H1 (cell line): Measurements from ENCODE around the gene USP9Y. TPM values are rescaled to one million over a fixed set of nuclear protein-coding genes. Genes with fewer than 3 reads are reported as not detected.

Experiments
- CTCF ChIA-PET: fragments of 300-600 bp; sonication (Branson Sonifier 250); formaldehyde crosslinking; loops from one replicate; lab custom pipeline; 2021; ENCODE audit not compliant: partially characterized antibody; lab: Charles Lee
- POLR2A ChIA-PET: fragments of 300-600 bp; sonication (Branson Sonifier 250); formaldehyde crosslinking; loops from one replicate; lab custom pipeline; 2021; ENCODE audit warnings: inconsistent platforms; ENCODE audit not compliant: partially characterized antibody; lab: Charles Lee
- DNase-seq, 2 experiments: peaks; one replicate each; pipeline versions ENCODE4 v3.0.0 to v3.0.0-alpha.2; 2010 to 2022; ENCODE audit warnings: low spot score in 2 of 2, low read depth in 1 of 2, mixed read lengths in 1 of 2
- FAIRE-seq: peaks from 2 replicates; lab custom pipeline; 2011; peaks lifted over from hg19 to GRCh38; lab: Jason Lieb, UNC
- H2AFZ ChIP-seq: 2 replicates; pipeline ENCODE4 v1.8.1; 2012; ENCODE audit warnings: low read length, inconsistent platforms
- H2AK5ac ChIP-seq: 2 replicates; pipeline ENCODE4 v1.6.1; 2013; ENCODE audit warnings: low read depth, low read length
- H2BK120ac ChIP-seq: replicated peaks from 2 replicates; pipeline ENCODE3; 2013; ENCODE audit warnings: low read depth, low read length, inconsistent platforms
- H2BK12ac ChIP-seq: 2 replicates; pipeline ENCODE4 v1.6.1; 2013; ENCODE audit warnings: low read depth, low read length
- H2BK15ac ChIP-seq: 2 replicates; pipeline ENCODE4 v1.6.1; 2013; ENCODE audit warnings: low read length
- H2BK20ac ChIP-seq: 2 replicates; pipeline ENCODE4 v1.6.1; 2013; ENCODE audit warnings: low read length
- H2BK5ac ChIP-seq: 2 replicates; pipeline ENCODE4 v1.6.1; 2013; ENCODE audit warnings: low read depth, low read length
- H3K14ac ChIP-seq: 2 replicates; pipeline ENCODE4 v1.6.1; 2013; ENCODE audit warnings: inconsistent platforms; ENCODE audit not compliant: insufficient read length
- H3K18ac ChIP-seq: 2 replicates; pipeline ENCODE4 v1.6.1; 2013; ENCODE audit warnings: low read length; ENCODE audit errors: extremely low read depth
- H3K23ac ChIP-seq: 2 replicates; pipeline ENCODE4 v1.6.1; 2013; ENCODE audit warnings: inconsistent platforms; ENCODE audit not compliant: insufficient read length
- H3K23me2 ChIP-seq: 2 replicates; pipeline ENCODE4 v1.6.1; 2013; ENCODE audit warnings: low read depth, low read length
- H3K27ac ChIP-seq: 2 replicates; pipeline ENCODE4 v1.6.1; 2011; ENCODE audit warnings: low read depth, low read length, inconsistent platforms
- H3K27me3 ChIP-seq, 4 experiments: replicated peaks in 1 of 4; 1 replicate in 1 of 4; 2 replicates in 3 of 4; pipeline versions ENCODE4 v1.6.1 to v1.8.1; 2011 to 2013; ENCODE audit warnings: low read length in 3 of 4, mild to moderate bottlenecking in 3 of 4, inconsistent platforms in 2 of 4, mixed read lengths in 2 of 4, moderate library complexity in 1 of 4; ENCODE audit not compliant: control insufficient read depth in 3 of 4, insufficient read depth in 3 of 4; ENCODE audit errors: extremely low read depth in 1 of 4
- H3K36me3 ChIP-seq, 4 experiments: 2 replicates each; pipeline versions ENCODE4 v1.6.1 to v1.8.1; 2011 to 2013; ENCODE audit warnings: mild to moderate bottlenecking in 4 of 4, low read length in 3 of 4, moderate library complexity in 2 of 4, control low read depth in 1 of 4, inconsistent platforms in 1 of 4; ENCODE audit not compliant: insufficient read depth in 4 of 4, control insufficient read depth in 2 of 4
- H3K4ac ChIP-seq: replicated peaks from 2 replicates; pipeline ENCODE3; 2013; ENCODE audit warnings: low read length, low read depth, mixed read lengths, inconsistent platforms; ENCODE audit not compliant: insufficient read length
- H3K4me1 ChIP-seq, 4 experiments: replicated peaks in 1 of 4; 1 replicate in 1 of 4; 2 replicates in 3 of 4; pipeline versions ENCODE4 v1.6.1 to v1.8.1; 2011 to 2013; ENCODE audit warnings: low read length in 3 of 4, inconsistent platforms in 2 of 4, mixed read lengths in 1 of 4; ENCODE audit not compliant: insufficient read depth in 4 of 4, control insufficient read depth in 3 of 4
- H3K4me2 ChIP-seq, 2 experiments: 2 replicates each; pipeline versions ENCODE4 v1.6.1 to v1.8.1; 2011 to 2013; ENCODE audit warnings: low read depth in 2 of 2, low read length in 2 of 2, control low read depth in 1 of 2, inconsistent platforms in 1 of 2, mild to moderate bottlenecking in 1 of 2; ENCODE audit not compliant: insufficient read depth in 1 of 2
- H3K4me3 ChIP-seq, 4 experiments: fragments of 200-600, 300-600 bp in 1 of 4; sonication (generic), shearing (Covaris generic), sonication (Bioruptor Twin) in 1 of 4; 2 replicates each; pipeline versions ENCODE4 v1.5.1 to v1.8.1; 2011 to 2016; ENCODE audit warnings: low read length in 4 of 4, low read depth in 3 of 4, control low read depth in 2 of 4, inconsistent platforms in 2 of 4, mild to moderate bottlenecking in 2 of 4, mixed read lengths in 1 of 4, moderate library complexity in 1 of 4; ENCODE audit not compliant: insufficient read depth in 2 of 4; ENCODE audit errors: extremely low read depth in 1 of 4
- H3K56ac ChIP-seq: replicated peaks from 2 replicates; pipeline ENCODE3; 2013; ENCODE audit warnings: low read depth, mild to moderate bottlenecking, mixed read lengths, low read length, inconsistent platforms; ENCODE audit not compliant: insufficient read length
- H3K79me1 ChIP-seq: 2 replicates; pipeline ENCODE4 v1.6.1; 2013; ENCODE audit warnings: low read depth, low read length, control low read depth
- H3K79me2 ChIP-seq, 2 experiments: 2 replicates each; pipeline versions ENCODE4 v1.6.1 to v1.8.1; 2012 to 2013; ENCODE audit warnings: low read length in 2 of 2, mild to moderate bottlenecking in 2 of 2, inconsistent platforms in 1 of 2; ENCODE audit not compliant: insufficient read depth in 2 of 2, control insufficient read depth in 1 of 2
- H3K9ac ChIP-seq, 4 experiments: replicated peaks in 1 of 4; 1 replicate in 1 of 4; 2 replicates in 3 of 4; pipeline versions ENCODE4 v1.6.1 to v1.8.1; 2011 to 2013; ENCODE audit warnings: low read depth in 3 of 4, low read length in 3 of 4, control low read depth in 2 of 4, mild to moderate bottlenecking in 2 of 4, moderate library complexity in 2 of 4, inconsistent platforms in 1 of 4; ENCODE audit errors: extremely low read depth in 1 of 4
- H3K9me3 ChIP-seq, 2 experiments: 2 replicates each; pipeline versions ENCODE4 v1.6.1 to v1.8.1; 2012 to 2013; ENCODE audit warnings: mild to moderate bottlenecking in 2 of 2, moderate library complexity in 2 of 2, control low read depth in 1 of 2, inconsistent platforms in 1 of 2, low read depth in 1 of 2, low read length in 1 of 2, mixed read lengths in 1 of 2; ENCODE audit not compliant: insufficient read depth in 2 of 2
- H4K20me1 ChIP-seq, 2 experiments: replicated peaks in 1 of 2; 2 replicates each; pipeline versions ENCODE3 to v1.8.1; 2011 to 2013; ENCODE audit warnings: inconsistent platforms in 2 of 2, low read length in 2 of 2, mild to moderate bottlenecking in 1 of 2; ENCODE audit not compliant: insufficient read depth in 2 of 2, control insufficient read depth in 1 of 2
- H4K5ac ChIP-seq: 2 replicates; pipeline ENCODE4 v1.6.1; 2013; ENCODE audit warnings: low read length, low read depth, mixed read lengths, inconsistent platforms; ENCODE audit not compliant: insufficient read length
- H4K8ac ChIP-seq: 2 replicates; pipeline ENCODE4 v1.8.0; 2013; ENCODE audit warnings: mild to moderate bottlenecking, moderate library complexity, low read length, inconsistent platforms; ENCODE audit not compliant: insufficient read depth; ENCODE audit errors: extremely low read depth
- H4K91ac ChIP-seq: replicated peaks from 2 replicates; pipeline ENCODE3; 2013; ENCODE audit warnings: low read length, mixed read lengths, inconsistent platforms; ENCODE audit not compliant: insufficient read length
- POLR2A ChIP-seq, 2 experiments: IDR thresholded peaks; 1 replicate in 1 of 2; 2 replicates in 1 of 2; pipeline ENCODE4 v1.6.1; 2011; ENCODE audit warnings: low read depth in 2 of 2, low read length in 2 of 2, mild to moderate bottlenecking in 2 of 2; ENCODE audit errors: control extremely low read depth in 1 of 2
- POLR2AphosphoS5 ChIP-seq: IDR thresholded peaks from 2 replicates; pipeline ENCODE4 v1.6.1; 2011; ENCODE audit warnings: low read depth, low read length
- SIN3A ChIP-seq, 2 experiments: IDR thresholded peaks in 1 of 2; conservative IDR thresholded peaks in 1 of 2; 2 replicates each; pipeline ENCODE4 v1.6.1; 2011 to 2012; ENCODE audit warnings: low read length in 2 of 2, improper control_type of control experiment in 1 of 2, low read depth in 1 of 2, mild to moderate bottlenecking in 1 of 2
- TAF1 ChIP-seq: IDR thresholded peaks from 2 replicates; pipeline ENCODE4 v1.6.1; 2011; ENCODE audit warnings: mild to moderate bottlenecking, low read depth, low read length
- TAF7 ChIP-seq: optimal IDR thresholded peaks from 2 replicates; pipeline ENCODE3; 2011; ENCODE audit warnings: low read depth, mild to moderate bottlenecking, inconsistent platforms, low read length, moderate library complexity, borderline replicate concordance
- YY1 ChIP-seq: IDR thresholded peaks from 2 replicates; pipeline ENCODE4 v1.6.1; 2011; ENCODE audit warnings: low read depth, mild to moderate bottlenecking, low read length
- WGBS, 2 experiments: shearing (Covaris generic) in 1 of 2; methylation state at CpG; one replicate each; pipeline versions ENCODE4 v1.1.6 to v1.1.7; 2013 to 2015; ENCODE audit warnings: low lambda C conversion rate in 2 of 2, mixed read lengths in 2 of 2, inconsistent platforms in 1 of 2, low coverage in 1 of 2, missing lambda C conversion rate in 1 of 2; ENCODE audit not compliant: insufficient replicate concordance in 2 of 2, insufficient coverage in 1 of 2, insufficient read length in 1 of 2; ENCODE audit errors: extremely low coverage in 1 of 2, missing lambda C conversion rate in 1 of 2; 5-methylcytosine and 5-hydroxymethylcytosine counted together
- polyA plus RNA-seq, 7 experiments: library from polyadenylated mRNA; depleted of rRNA in 3 of 7; stranded (reverse) in 5 of 7; unstranded in 2 of 7; fragments of >200 nt in 5 of 7; fragments of 200-250 nt in 2 of 7; gene quantifications; 1 replicate in 5 of 7; 2 replicates in 1 of 7; 4 replicates in 1 of 7; pipeline versions ENCODE4 v1.2.1 to v1.2.3, GENCODE V29; 2011 to 2013; ENCODE audit warnings: missing spikeins in 2 of 7, mixed read lengths in 2 of 7
- total RNA-seq: library from RNA; stranded (reverse); fragmentation: NEBNext Ultra II Directional; extraction: Animal tissue kit (Norgen Biotek cat#: 25700); gene quantifications from 2 replicates; pipeline ENCODE4 v1.2.1, GENCODE V29; 2021
- TF ChIP-seq, protein P1 (sequence below): IDR thresholded peaks from 2 replicates; pipeline ENCODE4 v1.6.1; 2011; ENCODE audit warnings: low read depth, mild to moderate bottlenecking, low read length; ENCODE audit not compliant: insufficient read depth

USP9Y gene
- total and polyA plus RNA-seq, 2 of the 8 experiments (the other 6 are each of a cell fraction or from before 2014, with no cell fraction given): 28.3 to 34.1 TPM

DNA sequence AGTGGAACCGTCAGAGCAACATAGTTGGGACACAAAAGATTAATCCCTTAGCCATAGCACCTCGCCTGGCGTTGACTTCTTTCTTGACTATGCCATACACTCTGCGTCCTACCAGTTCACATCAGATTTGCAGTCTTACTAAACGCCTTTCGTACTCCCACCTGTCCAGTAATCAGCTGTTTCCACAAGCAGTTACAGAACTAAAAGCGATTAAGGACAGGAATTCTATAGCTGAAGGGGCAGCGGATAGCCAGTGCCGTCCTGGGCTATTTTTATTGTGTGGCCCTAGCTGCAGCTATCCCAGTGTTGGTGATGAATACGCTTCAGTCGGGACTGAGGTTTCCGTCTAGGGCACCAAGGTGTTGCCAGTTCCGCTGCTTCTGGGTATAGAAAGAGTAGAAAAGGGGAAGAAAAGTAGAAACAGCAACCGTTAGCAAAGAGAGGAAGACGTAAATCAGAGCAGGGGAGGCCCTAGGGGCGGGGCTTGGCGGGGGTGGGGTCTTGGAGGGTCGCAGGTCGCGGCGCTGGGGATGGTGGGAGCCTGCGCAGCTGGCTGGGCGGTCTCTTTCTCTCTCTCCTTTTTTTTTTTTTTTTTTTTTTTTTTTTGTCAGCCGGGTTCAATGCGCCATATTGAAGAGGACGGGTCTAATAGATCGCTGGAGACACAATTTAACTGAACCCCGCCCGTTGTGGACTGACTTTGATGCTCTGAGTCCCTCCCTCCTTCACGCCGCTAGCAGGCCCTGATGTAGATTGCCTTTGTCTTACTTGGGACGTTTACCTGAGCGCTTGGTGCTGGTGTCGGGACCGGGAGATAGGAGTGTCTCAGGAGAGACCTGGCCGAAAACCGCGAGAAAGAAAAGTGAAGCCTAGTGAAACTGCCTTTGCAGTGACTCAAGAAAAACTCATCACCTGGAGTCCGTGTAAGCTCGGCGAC is 39.0 kb upstream of the USP9Y start:
- H3K79me1 ChIP-seq: no peaks in the 10 kb centered on the region
- no peak overlapping the region for H3K23ac ChIP-seq
- peak overlapping the region; percentile 80 to 90 for H3K4me2 ChIP-seq
- H2AK5ac ChIP-seq: 0 out of 2 replicates have a peak overlapping the region, but pooled peaks have one; percentile 13
- ChIA-PET POLR2A (interaction anchor here (0.9 to 1.7 kb wide), 2 partner anchors 18 to 33 kb away, joined by 3 read pairs; no protein-coding TSS in a partner anchor), CTCF (no interaction called here)
- peak overlapping the region; percentile 71; the same call in 1 of the 2 replicates for H3K18ac ChIP-seq
- H3K56ac ChIP-seq: peak overlapping the region; percentile 30
- H3K79me2 ChIP-seq: peaks cover 3 to 48% of the 10 kb centered on the region in 2 experiments; a peak in 3 of 4 replicates
- H2BK15ac ChIP-seq: no peak overlapping the region
- H2BK20ac ChIP-seq: no peak overlapping the region
- peak overlapping the region; percentile 92; the same call in 1 of the 2 replicates for H4K8ac ChIP-seq
- no peak for FAIRE-seq
- H2BK12ac ChIP-seq: no peak overlapping the region; the same call in 1 of the 2 replicates
- 0 out of 7 replicates have a peak, but pooled peaks cover 0 to 3% (median 0%) of the 10 kb centered on the region in 4 experiments for H3K4me1 ChIP-seq
- peak overlapping the region; percentile 33 for H2BK120ac ChIP-seq
- H3K14ac ChIP-seq: no peak overlapping the region
- peaks cover 3% of the 10 kb centered on the region; the same call in 1 of the 2 replicates for H3K23me2 ChIP-seq
- H2AFZ ChIP-seq: peak overlapping the region; percentile 34; the same call in 1 of the 2 replicates
- peak overlapping the region; percentile 44; the same call in 1 of the 2 replicates for H2BK5ac ChIP-seq
- DNase-seq: peak in 1 of 2 experiments; percentile 50
- H3K27ac ChIP-seq: peak overlapping the region; percentile 90
- H4K5ac ChIP-seq: peak overlapping the region; percentile 86
- H3K9me3 ChIP-seq: no peaks in the 10 kb centered on the region
- 3% methylated on average over 27 of the region's 41 CpGs; no CpG with 5 or more reads in 1 of the 2 experiments for WGBS, 2 experiments
- peak overlapping the region; percentile 78 for H3K4ac ChIP-seq
- H3K9ac ChIP-seq: peak overlapping the region; percentile 59 to 91 (median 88)
- peaks cover 0 to 10% (median 0%) of the 10 kb centered on the region in 4 experiments; a peak in 2 of 8 replicates for H3K36me3 ChIP-seq
- H3K4me3 ChIP-seq: peak overlapping the region; percentile 85 to 98 (median 94)
- no peaks in the 10 kb centered on the region for H4K20me1 ChIP-seq
- H4K91ac ChIP-seq: peak overlapping the region; percentile 65
- no peaks in the 10 kb centered on the region for H3K27me3 ChIP-seq
- TF ChIP-seq TAF7: peak; percentile 11
- TF ChIP-seq TAF1: peak; percentile 61; the same call in 1 of the 2 replicates
- TF ChIP-seq YY1: peak; percentile 31; the same call in 1 of the 2 replicates
- TF ChIP-seq POLR2A (IDR thresholded peaks at IDR 0.05; ENCODE audit: control extremely low read depth in 1 of 2, low read depth in 2 of 2, low read length in 2 of 2): peak in 1 of 2 experiments; percentile 54; a peak in 1 of 3 replicates
- TF ChIP-seq, protein P1, sequence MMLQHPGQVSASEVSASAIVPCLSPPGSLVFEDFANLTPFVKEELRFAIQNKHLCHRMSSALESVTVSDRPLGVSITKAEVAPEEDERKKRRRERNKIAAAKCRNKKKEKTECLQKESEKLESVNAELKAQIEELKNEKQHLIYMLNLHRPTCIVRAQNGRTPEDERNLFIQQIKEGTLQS: no peak
- TF ChIP-seq SIN3A (conservative IDR thresholded peaks at IDR 0.05 in 1 of 2, IDR thresholded peaks at IDR 0.05 in 1 of 2; ENCODE audit: low read depth in 1 of 2, low read length in 2 of 2): no peak
- 0 out of 2 replicates have a peak, but pooled peaks have one; percentile 33 for TF ChIP-seq POLR2AphosphoS5
